Activated naive CD4-positive, alpha-beta T cell treated with anti-CD3 and anti-CD28 coated beads for 36 hours (primary cell): ENCODE data around the gene DENND5A. TPM values are rescaled to one million over a fixed set of nuclear protein-coding genes. Genes with fewer than 3 reads are reported as not detected.
"Not testable (repeated sequence)": the region's sequence is repeated elsewhere in the genome, so short reads cannot be mapped to it uniquely, and the experiment has no call there.

Experiments
- CTCF ChIA-PET: fragments of 350-600 bp; sonication (Branson Sonifier 250); formaldehyde crosslinking; loops from one replicate; lab custom pipeline; 2021; ENCODE audit warnings: antibody characterized with exemption; lab: Charles Lee
- DNase-seq: peaks from one replicate; pipeline ENCODE4 v3.0.0-alpha.2; 2020
- H3K27ac Mint-ChIP-seq: one replicate; pipeline ENCODE4 v1.8.0; 2021; ENCODE audit warnings: mild to moderate bottlenecking, mixed read lengths
- H3K27me3 Mint-ChIP-seq: one replicate; pipeline ENCODE4 v1.8.0; 2021; ENCODE audit warnings: low read depth, mixed read lengths
- H3K36me3 Mint-ChIP-seq: one replicate; pipeline ENCODE4 v1.8.0; 2021; ENCODE audit warnings: low read depth, mixed read lengths
- H3K4me1 Mint-ChIP-seq: one replicate; pipeline ENCODE4 v1.8.0; 2021; ENCODE audit warnings: low read depth, mixed read lengths
- H3K4me3 Mint-ChIP-seq: one replicate; pipeline ENCODE4 v1.8.0; 2021; ENCODE audit warnings: mild to moderate bottlenecking, moderate library complexity, mixed read lengths
- H3K9me3 Mint-ChIP-seq: one replicate; pipeline ENCODE4 v1.8.0; 2021; ENCODE audit warnings: mixed read lengths
- intact Hi-C: fragments of 100-400 bp; cut with micrococcal nuclease; formaldehyde crosslinking; loops from one replicate; pipeline ENCODE4 v1.15.1; 2023
- total RNA-seq, 2 experiments: library from RNA; stranded (reverse); gene quantifications; one replicate each; pipeline ENCODE4 v1.2.3, GENCODE V29; 2021

Gene DENND5A
- total RNA-seq, 2 experiments from 2014 or later, result 62.3 to 63.5 TPM

DNA sequence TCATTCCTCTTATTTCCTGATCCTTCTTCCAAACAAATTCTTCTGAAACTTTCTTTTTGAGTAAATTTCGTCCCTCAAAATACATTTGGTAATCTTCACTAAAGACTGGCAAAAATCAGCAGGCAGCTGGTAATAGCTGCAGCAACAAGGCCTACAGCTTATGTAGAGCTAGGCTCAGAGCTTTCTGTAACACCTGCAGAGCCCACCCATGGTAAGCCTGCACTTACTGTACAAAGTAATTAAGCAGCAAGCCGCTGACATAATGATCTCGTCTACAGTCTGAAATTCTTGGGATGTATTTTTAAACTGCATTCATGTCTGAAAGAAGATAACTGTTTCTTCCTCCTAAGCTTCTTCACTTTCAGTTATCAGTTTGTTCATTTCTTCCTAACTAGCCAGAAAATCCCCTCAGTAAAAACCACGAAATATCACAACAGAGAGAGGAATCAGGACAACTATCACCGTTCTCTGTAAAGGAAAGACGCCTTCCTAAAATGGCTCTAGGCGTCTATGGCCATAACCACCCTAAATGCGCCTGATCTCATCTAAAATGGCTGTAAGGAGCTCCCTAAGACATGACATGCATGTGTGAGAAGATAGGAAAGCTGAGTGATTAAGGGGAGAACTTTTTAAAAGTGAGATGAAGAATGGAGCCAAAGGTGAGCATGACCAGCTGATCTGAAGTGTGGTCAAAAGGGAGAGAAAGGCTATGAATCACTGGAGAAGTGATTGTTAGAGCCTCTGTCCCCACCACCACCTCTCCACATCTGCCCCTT is 56.2 kb downstream of the DENND5A start:
- CTCF ChIA-PET, result interaction anchor here (0.6 kb wide), 1 partner anchor 76 kb away, joined by 3 read pairs; no protein-coding TSS in a partner anchor
- H3K4me3 Mint-ChIP-seq, result no peak overlapping the region
- H3K9me3 Mint-ChIP-seq, result no peaks in the 10 kb centered on the region
- peak overlapping the region; percentile 82 for H3K27ac Mint-ChIP-seq
- intact Hi-C loops, result loop anchor here (1.0 to 5.0 kb wide), 5 partner anchors 41 to 363 kb away; partner anchors contain the start of genes TMEM41B and WEE1
- H3K27me3 Mint-ChIP-seq, result no peaks in the 10 kb centered on the region
- peak; percentile 22 for DNase-seq
- H3K4me1 Mint-ChIP-seq, result peaks cover 52% of the 10 kb centered on the region
- H3K36me3 Mint-ChIP-seq, result peaks cover 2% of the 10 kb centered on the region

DNA sequence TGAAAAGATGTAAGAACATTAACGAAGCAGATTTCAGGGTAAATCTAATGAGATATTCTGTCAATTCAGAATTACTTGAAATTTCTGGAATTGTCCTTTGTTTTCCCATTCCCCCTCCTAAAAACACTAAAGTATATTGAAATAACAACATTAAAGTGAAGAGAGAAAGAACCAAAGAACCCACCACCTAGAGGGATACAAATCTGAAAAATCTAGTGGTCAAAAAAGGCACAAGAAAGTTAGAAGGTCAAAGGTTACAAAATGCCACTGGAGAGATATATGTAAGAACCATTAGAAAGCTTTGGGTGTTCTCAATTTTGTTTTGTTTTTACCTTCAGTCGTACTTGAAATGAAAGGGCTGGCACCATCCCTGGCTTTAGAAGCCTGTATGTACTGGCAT is 57.9 kb downstream of the DENND5A start:
- Mint-ChIP-seq H3K36me3 (peaks cover 8% of the 10 kb centered on the region), H3K4me3 (no peak overlapping the region), H3K27me3 (no peaks in the 10 kb centered on the region), H3K27ac (no peak overlapping the region), H3K9me3 (no peaks in the 10 kb centered on the region), H3K4me1 (peaks cover 54% of the 10 kb centered on the region)
- intact Hi-C loops, result loop anchor here (5.0 kb wide), 1 partner anchor 365 kb away; the partner anchor contains the start of gene WEE1
- no peak for DNase-seq
- CTCF ChIA-PET, result no interaction called here

DNA sequence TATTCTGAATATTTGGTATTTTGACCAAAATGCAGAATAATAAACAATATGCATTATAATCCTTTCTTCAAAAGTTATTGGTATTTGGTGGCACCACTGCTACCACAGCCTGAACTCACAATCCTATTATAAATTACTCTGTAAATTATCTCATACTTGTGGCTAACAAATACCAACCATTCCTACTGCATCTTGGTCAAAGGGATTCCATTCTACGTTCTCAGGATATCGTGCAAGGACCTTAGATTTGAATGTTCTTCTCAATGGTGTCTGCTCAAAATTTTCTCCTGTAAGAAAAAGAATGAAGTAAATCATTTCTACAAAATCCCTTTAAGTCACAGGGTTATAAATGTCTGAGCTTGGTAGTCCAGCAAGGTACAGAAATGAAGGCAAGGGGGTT is 58.7 kb downstream of the DENND5A start:
- intact Hi-C loops, result loop anchor here (5.0 kb wide), 1 partner anchor 366 kb away; the partner anchor contains the start of gene WEE1
- DNase-seq, result no peak
- peaks cover 10% of the 10 kb centered on the region for H3K36me3 Mint-ChIP-seq
- H3K4me1 Mint-ChIP-seq, result peaks cover 54% of the 10 kb centered on the region
- no peak overlapping the region for H3K4me3 Mint-ChIP-seq
- no peak overlapping the region for H3K27ac Mint-ChIP-seq
- CTCF ChIA-PET, result interaction anchor here (0.7 kb wide), 1 partner anchor 345 kb away, joined by 5 read pairs; no protein-coding TSS in a partner anchor
- H3K9me3 Mint-ChIP-seq, result no peaks in the 10 kb centered on the region
- no peaks in the 10 kb centered on the region for H3K27me3 Mint-ChIP-seq

DNA sequence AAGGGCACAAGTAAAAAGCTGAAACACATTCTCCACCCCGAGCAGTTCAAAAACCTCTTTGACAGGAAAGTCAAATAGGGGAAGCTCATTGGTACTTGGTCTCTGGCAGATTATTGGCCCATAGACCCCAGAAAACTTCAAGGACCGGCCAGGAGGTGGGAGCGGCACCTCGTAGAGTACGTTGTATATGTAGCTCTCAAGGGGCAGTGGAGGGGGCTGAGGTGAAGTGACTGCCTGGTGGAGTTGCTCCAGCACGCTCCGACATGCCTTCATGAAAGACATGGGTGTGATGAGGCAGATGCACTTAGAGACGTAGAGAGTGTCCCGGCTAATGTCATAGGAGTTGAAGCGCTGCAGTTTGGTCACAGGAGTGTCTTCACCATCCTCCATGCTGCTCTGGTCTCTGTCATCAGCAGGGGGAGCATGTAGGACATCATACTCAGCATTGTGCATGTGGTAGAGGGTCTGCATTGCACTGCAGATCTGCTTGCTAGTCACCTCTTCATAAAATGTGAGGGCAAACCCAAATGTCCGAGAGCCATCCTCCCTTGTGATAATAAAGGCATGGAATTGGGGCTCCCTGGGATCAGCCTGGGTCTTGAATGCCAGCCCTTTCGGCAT is 61.3 kb downstream of the DENND5A start:
- H3K36me3 Mint-ChIP-seq, result peaks cover 13% of the 10 kb centered on the region
- H3K9me3 Mint-ChIP-seq, result no peaks in the 10 kb centered on the region
- intact Hi-C loops, result no loop called here
- peak; percentile 34 for DNase-seq
- no peaks in the 10 kb centered on the region for H3K27me3 Mint-ChIP-seq
- CTCF ChIA-PET, result interaction anchor here (0.5 to 0.6 kb wide), 3 partner anchors 16 to 288 kb away, joined by 3 to 5 read pairs (median 4); no protein-coding TSS in a partner anchor
- no peak overlapping the region for H3K27ac Mint-ChIP-seq
- H3K4me1 Mint-ChIP-seq, result peaks cover 33% of the 10 kb centered on the region
- no peak overlapping the region for H3K4me3 Mint-ChIP-seq

DNA sequence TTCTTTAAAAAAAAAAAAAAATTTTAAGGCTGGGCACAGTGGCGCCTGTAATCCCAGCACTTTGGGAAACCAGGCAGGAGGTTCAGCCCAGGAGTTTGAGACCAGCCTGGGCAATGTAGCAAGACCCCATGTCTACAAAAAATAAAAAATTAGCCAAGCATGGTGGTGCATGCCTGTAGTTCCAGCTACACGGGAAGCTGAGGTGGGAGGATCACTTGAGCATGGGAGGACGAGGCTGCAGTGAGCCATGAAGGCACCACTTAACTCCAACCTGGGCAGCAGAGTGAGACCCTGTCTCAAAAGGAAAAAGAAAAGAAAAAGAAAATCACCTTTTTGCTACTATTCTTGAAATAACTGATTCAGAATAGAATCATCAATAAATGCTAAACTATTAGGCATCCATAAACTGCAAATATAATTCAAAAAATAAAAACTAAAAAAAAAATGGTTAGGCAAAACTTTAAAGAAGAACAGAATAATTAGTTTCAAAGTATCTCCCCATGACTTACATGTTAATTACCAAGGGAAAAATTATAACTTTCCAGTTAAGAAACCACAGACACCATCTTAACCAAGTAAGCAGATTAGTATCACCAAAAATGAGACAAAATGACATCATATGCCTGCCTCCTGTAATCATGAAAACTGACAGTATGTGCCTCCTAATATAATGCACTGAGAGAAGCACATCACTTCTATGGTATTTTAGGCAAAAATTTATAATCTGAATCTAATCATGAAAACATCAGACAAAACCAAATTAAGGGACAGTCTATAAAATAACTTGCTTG is 63.6 kb downstream of the DENND5A start:
- Mint-ChIP-seq H3K4me1 (peaks cover 20% of the 10 kb centered on the region), H3K9me3 (no peaks in the 10 kb centered on the region), H3K27ac (no peak overlapping the region), H3K4me3 (no peak overlapping the region), H3K27me3 (no peaks in the 10 kb centered on the region), H3K36me3 (peaks cover 13% of the 10 kb centered on the region)
- DNase-seq, result no peak
- CTCF ChIA-PET, result interaction anchor here (0.6 kb wide), 2 partner anchors 48 to 72 kb away, joined by 3 to 4 read pairs; no protein-coding TSS in a partner anchor
- intact Hi-C loops, result no loop called here

- Mint-ChIP-seq H3K27me3 (no peaks in the 10 kb centered on the region), H3K4me3 (no peak overlapping the region), H3K4me1 (peaks cover 20% of the 10 kb centered on the region), H3K27ac (no peak overlapping the region), H3K9me3 (no peaks in the 10 kb centered on the region), H3K36me3 (peaks cover 13% of the 10 kb centered on the region)
- no peak for DNase-seq
- intact Hi-C loops, result no loop called here
- CTCF ChIA-PET, result interaction anchor here (0.9 kb wide), 1 partner anchor 260 kb away, joined by 3 read pairs; the partner anchor contains the start of gene ZNF143
Observed at GRCh38 chr11:9200471-9200870, 64.7 kb downstream of the DENND5A start.

DNA sequence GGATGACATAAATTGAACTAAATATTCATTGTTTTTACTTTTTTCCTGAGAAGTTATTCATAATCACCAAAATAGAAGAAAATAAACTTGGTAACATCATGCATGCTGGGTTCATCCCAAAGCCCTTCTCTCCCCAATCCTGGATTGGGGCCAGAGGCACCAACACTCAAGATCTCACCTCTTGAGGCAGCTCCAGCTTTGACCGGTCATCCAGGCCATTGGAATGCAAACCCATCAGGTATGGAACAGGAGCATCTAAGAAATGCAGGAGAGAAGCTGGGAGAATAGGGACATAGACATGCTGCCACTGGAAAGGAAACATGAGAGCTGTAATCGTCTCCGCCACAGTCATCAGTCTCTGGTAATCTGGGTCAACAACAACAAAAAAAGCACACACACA is 71.8 kb downstream of the DENND5A start:
- Mint-ChIP-seq H3K27me3 (no peaks in the 10 kb centered on the region), H3K4me1 (no peaks in the 10 kb centered on the region), H3K36me3 (peaks cover 37% of the 10 kb centered on the region), H3K4me3 (no peak overlapping the region), H3K27ac (no peak overlapping the region), H3K9me3 (peaks cover 2% of the 10 kb centered on the region)
- no peak for DNase-seq
- CTCF ChIA-PET, result no interaction called here
- intact Hi-C loops, result no loop called here

DNA sequence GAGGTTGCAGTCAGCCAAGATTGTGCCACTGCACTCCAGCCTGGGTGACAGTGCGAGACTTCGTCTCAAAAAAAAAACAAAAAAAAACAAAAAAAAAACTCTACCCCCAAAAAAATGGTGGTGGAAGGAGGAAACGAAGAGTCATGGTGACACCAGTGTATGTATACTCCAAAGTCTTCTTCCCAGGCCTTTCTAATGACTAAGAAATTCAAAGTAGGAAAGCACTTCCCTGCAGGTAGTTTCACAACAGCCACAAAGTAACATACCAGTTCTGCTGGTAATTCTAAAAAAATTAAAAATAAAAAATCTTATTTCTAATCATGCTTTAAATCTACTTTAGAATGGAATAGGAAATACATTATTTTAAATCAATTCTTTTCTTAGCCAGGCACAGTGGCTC is 72.6 kb downstream of the DENND5A start:
- Mint-ChIP-seq H3K4me3 (no peak overlapping the region), H3K27ac (no peak overlapping the region), H3K36me3 (peaks cover 40% of the 10 kb centered on the region), H3K4me1 (no peaks in the 10 kb centered on the region), H3K9me3 (peaks cover 2% of the 10 kb centered on the region), H3K27me3 (no peaks in the 10 kb centered on the region)
- DNase-seq, result no peak
- CTCF ChIA-PET, result interaction anchor here (0.7 kb wide), 1 partner anchor 210 kb away, joined by 3 read pairs; no protein-coding TSS in a partner anchor
- intact Hi-C loops, result no loop called here

DNA sequence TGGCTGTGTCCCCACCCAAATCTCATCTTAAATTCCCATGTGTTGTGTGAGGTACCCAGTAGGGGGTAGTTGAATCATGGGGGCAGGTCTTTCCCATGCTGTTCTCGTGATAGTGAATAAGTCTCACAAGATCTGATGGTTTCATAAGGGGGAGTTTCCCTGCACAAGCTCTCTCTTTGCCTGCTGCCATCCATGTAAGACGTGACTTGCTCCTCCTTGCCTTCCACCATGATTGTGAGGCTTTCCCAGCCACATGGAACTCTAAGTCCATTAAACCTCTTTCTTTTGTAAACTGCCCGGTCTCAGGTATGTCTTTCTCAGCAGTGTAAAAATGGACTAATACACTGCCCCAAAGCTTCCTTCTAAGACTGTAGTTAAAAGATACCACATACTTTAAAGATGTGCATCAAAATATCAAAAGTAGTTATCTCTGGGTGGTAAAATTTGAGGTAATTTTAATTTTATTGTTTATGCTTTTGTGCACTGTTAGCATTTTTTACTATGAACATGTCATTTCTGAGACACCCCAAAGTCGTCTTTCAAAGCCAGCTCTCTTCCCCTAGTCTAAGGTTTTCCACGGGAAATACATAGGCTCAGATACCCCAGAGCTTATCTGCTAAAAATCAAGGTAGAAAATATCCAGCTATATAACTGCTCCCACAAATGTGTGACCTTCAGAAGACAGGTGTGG is 74.7 kb downstream of the DENND5A start:
- intact Hi-C loops, H3K27me3 Mint-ChIP-seq, H3K4me1 Mint-ChIP-seq, H3K4me3 Mint-ChIP-seq, H3K9me3 Mint-ChIP-seq, H3K27ac Mint-ChIP-seq, DNase-seq: not testable (repeated sequence)
- H3K36me3 Mint-ChIP-seq, result peaks cover 40% of the 10 kb centered on the region
- CTCF ChIA-PET, result interaction anchor here (1.5 kb wide), 1 partner anchor 20 kb away, joined by 3 read pairs; no protein-coding TSS in a partner anchor

- H3K36me3 Mint-ChIP-seq, result peaks cover 40% of the 10 kb centered on the region
- intact Hi-C loops, CTCF ChIA-PET, DNase-seq, H3K4me1 Mint-ChIP-seq, H3K4me3 Mint-ChIP-seq, H3K27me3 Mint-ChIP-seq, H3K9me3 Mint-ChIP-seq, H3K27ac Mint-ChIP-seq: not testable (repeated sequence)
Observed at GRCh38 chr11:9188860-9189259, 76.3 kb downstream of the DENND5A start.

- Mint-ChIP-seq H3K4me1 (no peaks in the 10 kb centered on the region), H3K27ac (no peak overlapping the region), H3K27me3 (no peaks in the 10 kb centered on the region), H3K9me3 (peaks cover 2% of the 10 kb centered on the region), H3K36me3 (peaks cover 35% of the 10 kb centered on the region), H3K4me3 (no peak overlapping the region)
- DNase-seq, result no peak
- intact Hi-C loops, result no loop called here
- CTCF ChIA-PET, result interaction anchor here (0.5 to 1.4 kb wide), 5 partner anchors 8 to 215 kb away, joined by 3 to 6 read pairs (median 3); no protein-coding TSS in a partner anchor
Observed at GRCh38 chr11:9187616-9188015, 77.5 kb downstream of the DENND5A start.
